ENCODE data around the gene RNF224.
A peak's percentile ranks its signal among the peaks of the same experiment; 100 is the strongest.

Gene RNF224

GRCh38 chr9:137266162-137266527 is 38.8 kb downstream of the RNF224 start:
- no peaks in the 10 kb centered on the region for H3K9me3 ChIP-seq (ENCODE audit: low read depth, low read length)
- H3K36me3 ChIP-seq (ENCODE audit: insufficient read depth, low read length), result peaks cover 24% of the 10 kb centered on the region; the same call in 1 of the 2 replicates
- H3K9ac ChIP-seq (ENCODE audit: insufficient read length), result no peak overlapping the region
- H3K27ac ChIP-seq, result no peak overlapping the region
- H3K4me3 ChIP-seq, result no peak overlapping the region
- TF ChIP-seq POLR2AphosphoS5 (IDR thresholded peaks at IDR 0.05; ENCODE audit: borderline replicate concordance, low read depth, low read length), result no peak
- no peak for TF ChIP-seq EZH2 (IDR thresholded peaks at IDR 0.05)
- no peak for DNase-seq (ENCODE audit: low read depth, low spot score)

- Histone ChIP-seq H3K27ac (no peak overlapping the region), H3K9ac (ENCODE audit: insufficient read length) (no peak overlapping the region), H3K4me3 (no peak overlapping the region), H3K9me3 (ENCODE audit: low read depth, low read length) (no peaks in the 10 kb centered on the region), H3K36me3 (ENCODE audit: insufficient read depth, low read length) (peaks cover 24% of the 10 kb centered on the region; the same call in 1 of the 2 replicates)
- TF ChIP-seq FOXP2 (optimal IDR thresholded peaks at IDR 0.05; ENCODE audit: control extremely low read depth, extremely low read length, insufficient read depth) (no peak), EZH2 (IDR thresholded peaks at IDR 0.05) (no peak), POLR2AphosphoS5 (IDR thresholded peaks at IDR 0.05; ENCODE audit: borderline replicate concordance, low read depth, low read length) (no peak)
- DNase-seq (ENCODE audit: low read depth, low spot score), result no peak
These were observed 39.5 kb downstream of the RNF224 start for GRCh38 chr9:137266585-137267453.

DNA sequence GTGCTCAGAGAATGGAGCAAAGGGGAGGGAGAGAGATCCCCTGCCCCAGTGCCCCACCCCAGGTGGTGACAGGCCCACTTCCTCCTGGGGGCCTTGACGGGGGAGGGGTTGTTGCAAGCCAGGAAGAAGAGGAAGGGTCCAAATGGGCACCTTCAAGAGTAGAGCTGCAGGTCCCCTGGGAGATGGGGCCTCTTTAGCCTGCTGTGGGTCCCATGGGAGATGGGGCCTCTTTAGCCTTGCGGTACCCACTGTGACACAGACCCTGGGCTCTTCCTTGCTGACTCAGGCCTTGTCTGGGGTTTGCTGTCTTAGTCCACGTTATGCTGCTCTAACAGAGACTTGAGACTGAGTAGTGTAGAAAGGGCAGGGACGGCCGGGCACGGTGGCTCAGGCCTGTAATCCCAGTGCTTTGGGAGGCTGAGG is 40.6 kb downstream of the RNF224 start:
- no peak overlapping the region for H3K9ac ChIP-seq (ENCODE audit: insufficient read length)

GRCh38 chr9:137268538-137269201 is 41.4 kb downstream of the RNF224 start:
- H3K9me3 ChIP-seq (ENCODE audit: low read depth, low read length), result no peaks in the 10 kb centered on the region
- TF ChIP-seq POLR2AphosphoS5 (IDR thresholded peaks at IDR 0.05; ENCODE audit: borderline replicate concordance, low read depth, low read length), result no peak
- no peak for DNase-seq (ENCODE audit: low read depth, low spot score)
- no peak overlapping the region for H3K9ac ChIP-seq (ENCODE audit: insufficient read length)
- H3K36me3 ChIP-seq (ENCODE audit: insufficient read depth, low read length), result peaks cover 24% of the 10 kb centered on the region; the same call in 1 of the 2 replicates
- no peak overlapping the region for H3K4me3 ChIP-seq
- no peak overlapping the region for H3K27ac ChIP-seq

More for the DNA sequence above, 40.6 kb downstream of the RNF224 start:
- DNase-seq (ENCODE audit: low read depth, low spot score), result no peak
- no peak overlapping the region for H3K4me3 ChIP-seq
- no peak for TF ChIP-seq POLR2AphosphoS5 (IDR thresholded peaks at IDR 0.05; ENCODE audit: borderline replicate concordance, low read depth, low read length)
- TF ChIP-seq EZH2 (IDR thresholded peaks at IDR 0.05), result no peak
- no peaks in the 10 kb centered on the region for H3K9me3 ChIP-seq (ENCODE audit: low read depth, low read length)
- H3K27ac ChIP-seq, result no peak overlapping the region
- peaks cover 24% of the 10 kb centered on the region; the same call in 1 of the 2 replicates for H3K36me3 ChIP-seq (ENCODE audit: insufficient read depth, low read length)

- Histone ChIP-seq H3K4me3 (no peak overlapping the region), H3K9me3 (ENCODE audit: low read depth, low read length) (no peaks in the 10 kb centered on the region), H3K9ac (ENCODE audit: insufficient read length) (no peak overlapping the region), H3K27ac (0 out of 2 replicates have a peak overlapping the region, but pooled peaks have one; percentile 46), H3K36me3 (ENCODE audit: insufficient read depth, low read length) (peaks cover 24% of the 10 kb centered on the region; the same call in 1 of the 2 replicates)
- no peak for TF ChIP-seq POLR2AphosphoS5 (IDR thresholded peaks at IDR 0.05; ENCODE audit: borderline replicate concordance, low read depth, low read length)
- no peak for TF ChIP-seq FOXP2 (optimal IDR thresholded peaks at IDR 0.05; ENCODE audit: control extremely low read depth, extremely low read length, insufficient read depth)
- TF ChIP-seq EZH2 (IDR thresholded peaks at IDR 0.05), result no peak
- no peak for DNase-seq (ENCODE audit: low read depth, low spot score)
These were observed 42.0 kb downstream of the RNF224 start for GRCh38 chr9:137269231-137269772.

GRCh38 chr9:137270929-137271695 is 43.8 kb downstream of the RNF224 start:
- TF ChIP-seq EZH2 (IDR thresholded peaks at IDR 0.05) (no peak), FOXP2 (optimal IDR thresholded peaks at IDR 0.05; ENCODE audit: control extremely low read depth, extremely low read length, insufficient read depth) (no peak), POLR2AphosphoS5 (IDR thresholded peaks at IDR 0.05; ENCODE audit: borderline replicate concordance, low read depth, low read length) (no peak)
- Histone ChIP-seq H3K9ac (ENCODE audit: insufficient read length) (no peak overlapping the region), H3K27ac (peak overlapping the region; percentile 57; the same call in 1 of the 2 replicates), H3K9me3 (ENCODE audit: low read depth, low read length) (no peaks in the 10 kb centered on the region), H3K36me3 (ENCODE audit: insufficient read depth, low read length) (peaks cover 19% of the 10 kb centered on the region; the same call in 1 of the 2 replicates), H3K4me3 (no peak overlapping the region)
- no peak for DNase-seq (ENCODE audit: low read depth, low spot score)

DNA sequence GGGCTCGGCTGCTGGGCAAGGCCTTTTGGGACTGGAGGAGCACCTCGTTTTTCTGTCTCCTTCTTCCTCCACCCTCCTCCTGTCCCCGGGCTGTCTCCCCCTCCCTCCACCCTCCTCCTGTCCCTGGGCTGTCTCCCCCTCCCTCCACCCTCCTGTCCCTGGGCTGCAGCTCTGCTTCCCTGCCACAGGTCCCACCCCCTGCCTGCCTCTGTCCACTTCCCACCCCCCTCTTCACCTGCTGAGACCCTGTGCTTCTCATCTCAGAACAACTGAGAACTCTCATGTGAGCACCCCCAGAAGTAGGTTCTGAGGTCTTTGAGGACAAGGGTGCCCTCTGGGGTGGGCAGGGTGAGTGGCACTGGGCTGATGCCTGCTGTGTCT is 44.4 kb downstream of the RNF224 start:
- Histone ChIP-seq H3K27ac (peak overlapping the region; percentile 57; the same call in 1 of the 2 replicates), H3K9ac (ENCODE audit: insufficient read length) (no peak overlapping the region), H3K9me3 (ENCODE audit: low read depth, low read length) (no peaks in the 10 kb centered on the region), H3K36me3 (ENCODE audit: insufficient read depth, low read length) (peaks cover 14% of the 10 kb centered on the region; the same call in 1 of the 2 replicates), H3K4me3 (no peak overlapping the region)
- DNase-seq (ENCODE audit: low read depth, low spot score), result no peak
- no peak for TF ChIP-seq FOXP2 (optimal IDR thresholded peaks at IDR 0.05; ENCODE audit: control extremely low read depth, extremely low read length, insufficient read depth)
- TF ChIP-seq POLR2AphosphoS5 (IDR thresholded peaks at IDR 0.05; ENCODE audit: borderline replicate concordance, low read depth, low read length), result no peak
- no peak for TF ChIP-seq EZH2 (IDR thresholded peaks at IDR 0.05)

All from SK-N-MC (cell line).